HG02840 (cell line): ENCODE measurements around the gene ATP1A2.

Source experiments
- ATAC-seq: cut with Tn5 transposase; IDR thresholded peaks from one replicate; pipeline ENCODE4 v1.9.1; 2021; ENCODE audit warnings: mild to moderate bottlenecking, moderate library complexity, moderate number of reproducible peaks; ENCODE audit not compliant: unreplicated experiment, low FRiP score

The ATP1A2 gene

DNA sequence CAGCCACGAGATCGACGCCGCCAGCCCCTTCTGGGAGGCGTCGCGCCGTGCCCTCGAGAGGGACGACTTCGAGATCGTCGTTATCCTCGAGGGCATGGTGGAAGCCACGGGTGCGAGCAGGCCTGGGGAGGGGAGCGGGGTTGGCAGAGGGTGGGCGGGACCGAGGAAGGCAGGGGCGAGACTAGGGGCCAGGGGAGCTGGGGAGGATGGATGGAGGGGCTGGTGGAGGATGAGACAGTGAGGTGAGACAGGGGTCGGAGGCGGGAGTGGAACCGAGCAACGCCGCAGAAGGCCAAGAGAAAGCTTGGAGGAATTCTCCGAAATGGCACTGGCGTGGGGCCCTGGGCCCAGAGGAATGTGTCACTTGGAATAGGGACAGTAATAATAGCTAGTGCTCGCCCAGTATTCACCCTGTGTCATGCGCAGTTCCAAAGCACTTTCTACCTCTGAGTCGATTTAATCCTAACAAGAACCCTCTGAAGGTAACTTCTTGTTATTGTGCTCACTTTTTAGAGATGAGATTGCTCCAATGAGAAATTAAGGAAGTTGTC lies 30.7 kb upstream of the ATP1A2 start:
- ATAC-seq: no peak

DNA sequence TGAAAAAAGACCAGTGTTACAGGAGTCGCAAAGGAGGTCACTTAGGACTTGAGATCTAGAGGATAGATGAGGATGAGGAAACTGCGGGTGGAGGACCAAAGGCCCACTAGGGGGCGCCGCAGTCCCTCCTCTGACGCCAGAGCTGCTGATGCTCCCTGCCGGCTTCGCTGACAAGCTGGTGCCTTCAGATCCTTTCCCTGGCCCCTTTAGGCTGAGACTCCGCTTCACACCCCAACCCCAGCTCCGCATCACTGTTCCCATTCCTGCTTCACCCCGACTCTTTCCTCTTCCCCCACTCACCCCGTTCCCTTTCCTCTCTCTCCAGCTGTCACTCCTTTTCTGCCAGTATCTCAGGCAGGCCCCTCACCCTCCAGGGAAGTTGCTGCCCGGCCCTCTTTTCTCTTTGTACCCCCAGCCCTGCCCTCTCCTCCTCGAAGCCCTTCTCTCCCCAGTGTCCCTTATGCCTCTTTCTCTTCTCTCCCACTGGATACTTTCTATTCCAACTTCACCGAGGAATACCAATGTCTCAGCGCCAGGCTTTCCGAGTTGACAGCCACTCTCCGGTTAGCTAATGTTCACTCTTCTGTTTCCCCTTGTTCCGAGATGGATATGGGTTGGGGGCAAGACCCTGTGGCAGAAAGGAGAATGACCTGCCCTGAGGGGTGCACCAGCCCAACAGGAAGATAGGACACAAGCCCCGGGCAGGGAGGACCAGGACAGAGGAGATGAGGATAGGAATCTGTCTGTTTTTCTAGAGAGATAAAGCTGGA lies 29.7 kb upstream of the ATP1A2 start:
- no peak for ATAC-seq

DNA sequence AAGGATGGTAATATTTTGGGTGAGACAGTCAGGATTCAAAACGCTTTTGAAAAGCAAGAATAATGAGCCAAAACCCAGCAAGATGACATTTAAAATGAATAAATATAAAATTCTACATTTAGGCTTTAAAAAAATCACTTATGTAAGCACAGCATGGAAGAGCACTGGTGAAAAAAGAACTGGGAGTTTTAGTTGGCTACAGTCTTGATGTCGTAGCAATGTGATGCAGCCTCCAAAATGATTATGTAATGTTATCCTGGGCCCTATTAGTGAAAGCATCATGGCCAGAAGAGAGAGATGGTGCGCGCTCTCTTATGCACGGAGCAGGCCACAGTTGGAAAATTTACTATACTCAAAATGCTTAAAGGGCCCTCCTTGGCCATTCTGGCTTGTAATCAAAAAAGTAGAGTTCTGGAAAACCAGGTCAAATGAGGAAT lies 29.1 kb upstream of the ATP1A2 start:
- no peak for ATAC-seq

DNA sequence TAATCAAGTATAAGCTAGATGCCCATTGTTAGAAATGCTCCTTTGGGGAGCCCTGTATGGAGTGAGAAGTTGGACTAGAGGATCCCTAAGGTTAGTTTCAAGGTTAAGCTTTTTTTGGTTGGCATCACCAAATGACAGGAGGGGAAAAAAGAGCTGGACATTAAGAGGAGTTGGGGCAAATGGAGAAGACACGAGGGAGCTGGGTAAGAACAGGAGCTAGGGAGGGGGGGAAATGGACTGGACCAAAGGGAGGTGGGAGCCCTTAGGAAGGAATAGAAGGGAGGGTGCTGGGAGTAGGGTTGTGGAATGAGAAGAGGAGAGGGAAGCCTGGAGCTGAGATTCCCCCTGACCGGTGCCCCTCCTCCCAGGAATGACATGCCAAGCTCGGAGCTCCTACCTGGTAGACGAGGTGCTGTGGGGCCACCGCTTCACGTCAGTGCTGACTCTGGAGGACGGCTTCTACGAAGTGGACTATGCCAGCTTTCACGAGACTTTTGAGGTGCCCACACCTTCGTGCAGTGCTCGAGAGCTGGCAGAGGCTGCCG lies 28.4 kb upstream of the ATP1A2 start:
- ATAC-seq: no peak

DNA sequence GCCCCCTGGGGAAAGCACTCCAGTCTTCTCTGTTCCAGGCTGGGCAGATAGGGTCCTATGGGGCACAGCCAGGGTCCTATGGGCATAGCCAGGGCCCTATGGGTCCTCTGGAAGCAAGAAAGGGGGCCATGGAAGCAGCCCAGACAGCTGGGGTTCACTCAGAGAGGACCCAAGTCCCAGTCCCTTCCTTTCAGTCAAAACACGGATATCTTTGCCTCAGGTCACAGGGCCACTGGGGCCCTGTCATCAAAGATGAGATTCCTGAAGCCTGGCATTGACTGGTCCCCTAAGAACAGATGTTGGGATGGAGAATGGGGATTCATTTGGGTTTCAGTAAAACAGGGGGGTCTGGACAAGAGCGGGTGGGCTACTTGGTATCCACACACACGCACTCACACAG lies 25.7 kb upstream of the ATP1A2 start:
- ATAC-seq: no peak

DNA sequence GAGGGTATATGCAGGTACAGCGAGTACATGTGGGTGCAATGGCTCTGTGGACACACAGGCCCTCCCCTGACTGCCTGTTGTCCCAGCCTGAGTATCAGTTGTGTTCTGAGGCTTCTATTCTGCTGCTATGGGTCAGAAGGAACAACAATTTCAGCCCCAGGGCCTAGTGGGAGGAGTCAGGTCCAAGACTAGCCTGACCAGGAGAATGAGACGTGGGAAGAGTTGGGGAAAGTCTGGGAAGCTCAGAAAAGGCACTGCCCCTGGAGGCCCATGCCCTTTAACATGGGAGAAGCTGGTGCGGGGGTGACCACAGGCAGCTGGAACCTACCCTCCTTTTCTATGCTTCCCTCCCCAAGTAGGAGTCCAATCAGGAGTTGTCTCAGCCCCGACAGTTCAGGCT lies 24.8 kb upstream of the ATP1A2 start:
- no peak for ATAC-seq

DNA sequence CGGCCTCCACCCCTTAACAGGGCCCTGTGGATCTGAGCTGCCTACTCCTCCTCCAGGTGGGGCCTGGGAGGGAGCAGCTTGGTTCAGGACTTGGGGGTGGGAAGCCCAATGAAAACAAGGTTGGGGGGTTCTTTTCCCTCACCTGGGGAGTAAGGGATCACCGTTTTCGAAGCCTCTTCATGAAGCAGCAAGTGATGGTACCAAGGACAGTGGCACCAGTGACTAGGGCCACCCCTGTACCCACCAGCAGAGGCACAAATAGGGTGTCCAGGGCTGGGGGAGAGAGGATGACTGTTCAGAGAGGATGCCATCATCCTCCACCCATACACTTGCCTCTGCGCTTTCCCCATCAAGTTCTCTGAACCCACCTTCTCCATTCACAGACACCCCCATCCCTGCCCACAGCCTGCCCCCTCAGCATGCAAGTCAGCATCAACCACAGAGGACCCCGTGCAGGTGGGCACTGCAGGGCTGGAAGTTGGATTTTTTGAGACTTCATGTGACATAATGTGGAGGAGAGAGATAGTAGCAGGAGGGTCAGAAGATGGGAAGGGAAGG lies 23.8 kb upstream of the ATP1A2 start:
- ATAC-seq: no peak

DNA sequence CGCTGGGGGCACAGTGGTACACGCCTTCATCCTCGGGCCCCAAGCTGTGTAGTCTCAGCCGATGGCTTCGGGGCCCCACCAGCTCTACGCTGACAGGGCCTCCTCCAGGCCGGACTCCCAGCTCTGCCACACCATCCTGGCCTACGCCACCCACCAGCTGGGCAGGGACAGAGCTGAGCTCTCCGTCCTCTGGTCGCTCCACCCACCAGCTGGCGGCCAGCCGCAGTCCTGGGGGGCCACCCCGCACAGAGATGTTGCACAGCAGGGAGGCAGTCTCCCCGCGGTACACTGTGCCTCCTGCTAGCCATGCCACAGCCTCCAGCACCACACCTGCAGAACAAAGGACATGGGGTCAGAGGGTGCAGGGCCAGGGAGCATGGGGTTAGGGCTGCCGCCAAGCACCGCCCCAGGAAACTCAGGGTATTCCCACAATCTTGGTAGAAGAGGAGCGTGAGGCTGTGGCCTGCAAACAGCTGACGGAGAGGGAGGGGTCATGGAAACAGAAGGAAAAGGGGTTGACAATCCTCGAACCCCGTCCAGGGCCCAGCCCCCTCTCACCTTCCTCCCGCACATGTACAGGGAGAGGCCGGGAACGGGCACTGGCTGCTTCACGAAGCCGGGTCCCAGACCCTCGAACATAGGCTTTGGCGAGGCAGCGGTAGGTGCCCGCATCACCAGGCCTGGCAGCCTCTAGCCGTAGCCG lies 23.0 kb upstream of the ATP1A2 start:
- ATAC-seq: no peak

DNA sequence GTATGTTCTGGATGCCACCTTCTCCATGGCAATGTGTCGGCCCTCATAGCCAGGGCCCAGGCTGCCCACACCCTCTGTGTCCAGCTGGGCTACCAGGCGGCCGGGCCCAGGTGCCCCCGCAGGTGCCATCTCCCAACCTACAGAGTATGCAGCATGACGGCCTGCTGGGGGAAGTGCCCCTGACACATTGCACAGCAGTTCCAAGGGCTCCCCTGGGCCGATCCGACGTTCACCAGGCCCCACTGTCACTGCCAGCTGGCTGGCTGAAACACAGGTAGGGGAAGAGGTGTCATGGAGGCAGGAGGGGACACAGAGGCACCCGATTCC lies 22.5 kb upstream of the ATP1A2 start:
- no peak for ATAC-seq

DNA sequence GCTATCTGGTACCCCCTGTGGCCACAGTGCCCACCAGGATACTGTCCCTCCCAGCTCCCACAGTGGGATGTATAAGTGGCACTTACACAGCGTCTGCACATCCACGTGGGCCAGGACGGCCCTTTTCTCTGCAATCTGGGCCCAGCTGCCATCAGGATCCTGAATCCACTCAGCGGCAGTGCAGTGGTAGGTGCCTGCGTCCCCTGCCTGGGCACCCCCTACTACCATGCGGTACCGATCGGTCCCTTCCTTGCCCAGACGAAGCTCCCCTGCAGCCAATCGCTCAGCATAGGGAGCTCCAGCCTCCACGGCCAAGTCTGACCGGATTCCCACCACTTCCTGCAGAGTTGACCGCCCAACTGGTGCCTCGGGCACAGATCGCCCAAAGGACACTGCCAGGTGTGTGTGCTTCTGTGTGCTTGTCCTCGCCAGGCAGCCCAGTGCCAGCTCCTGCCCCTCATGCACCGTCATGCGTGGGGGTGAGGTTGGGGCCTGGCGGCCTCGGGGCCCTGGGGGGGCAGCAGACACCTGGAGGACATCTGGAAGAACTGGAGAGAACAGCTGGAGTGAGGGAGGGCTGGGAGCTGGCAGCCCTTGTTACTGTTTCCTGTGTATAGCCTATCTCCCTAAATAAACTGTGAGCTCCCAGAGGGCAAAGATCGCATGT lies 21.8 kb upstream of the ATP1A2 start:
- ATAC-seq: no peak

DNA sequence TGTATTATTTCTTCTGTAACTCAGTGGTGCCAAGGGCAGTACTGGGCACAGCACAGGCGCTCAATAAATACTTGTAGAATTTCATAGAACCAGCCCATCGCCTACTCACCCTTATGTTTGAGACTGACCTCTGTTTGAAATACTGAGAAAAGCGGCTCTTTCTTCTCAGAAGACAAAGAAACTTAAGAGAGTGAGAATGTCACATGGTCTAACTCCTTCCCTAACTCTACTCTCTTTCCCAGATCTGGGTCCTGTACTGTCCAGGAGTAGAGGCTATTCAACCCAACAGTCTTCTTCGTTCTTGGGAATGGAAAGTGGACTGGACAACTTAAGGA lies 21.3 kb upstream of the ATP1A2 start:
- no peak for ATAC-seq

DNA sequence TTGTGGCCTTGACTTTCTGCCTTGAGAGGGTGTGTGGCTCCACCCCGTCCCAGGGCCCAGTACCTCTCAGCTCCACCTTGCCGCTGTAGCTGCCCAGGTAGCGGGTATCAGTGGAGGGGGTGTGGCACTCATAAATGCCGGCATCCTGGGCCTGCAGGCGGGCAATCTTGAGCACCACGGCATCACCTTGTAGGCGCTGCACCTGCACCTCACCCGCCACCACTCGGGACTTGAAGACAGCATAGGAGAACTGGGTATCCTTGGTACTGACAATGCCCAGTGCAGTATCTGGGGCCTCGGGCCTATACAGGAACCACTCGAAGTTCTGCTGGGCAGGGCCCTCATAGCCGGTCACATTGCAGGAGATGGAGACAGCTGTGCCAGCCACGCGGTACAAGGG lies 20.8 kb upstream of the ATP1A2 start:
- no peak for ATAC-seq

DNA sequence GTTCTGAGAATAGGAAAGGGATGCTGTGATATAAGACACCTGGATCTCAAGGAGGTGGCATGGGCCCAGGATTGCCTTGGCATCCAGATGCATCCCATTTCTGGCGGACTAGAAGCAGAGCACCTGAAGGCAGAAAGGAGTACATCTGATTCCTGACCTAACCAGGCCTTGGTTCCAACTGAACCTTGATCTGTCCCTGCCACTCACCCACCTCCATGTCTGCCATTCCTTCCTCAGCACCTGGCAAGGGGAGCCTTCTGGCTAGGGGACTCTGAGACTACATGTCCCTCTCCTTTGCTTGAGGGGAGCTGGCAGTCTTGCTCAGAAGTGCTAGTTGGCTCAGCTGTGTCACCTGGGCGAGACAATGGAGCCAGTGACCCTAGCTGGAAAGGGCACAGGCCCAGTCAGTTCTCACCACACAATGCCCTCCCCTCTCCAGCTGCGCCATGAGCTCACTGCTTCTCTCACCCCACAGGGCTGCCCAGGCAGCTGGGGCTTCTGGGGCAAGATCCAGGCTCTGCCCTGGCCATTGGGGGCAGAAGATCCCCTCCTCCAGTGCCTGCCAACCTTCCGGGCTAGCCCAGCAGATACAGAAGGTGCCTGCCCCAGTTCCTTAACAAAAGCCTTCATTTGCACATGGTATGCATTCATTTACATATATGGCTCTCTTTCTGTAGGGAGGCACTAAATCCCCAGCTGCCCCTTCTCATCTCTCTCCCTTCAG lies 20.0 kb upstream of the ATP1A2 start:
- ATAC-seq: no peak

DNA sequence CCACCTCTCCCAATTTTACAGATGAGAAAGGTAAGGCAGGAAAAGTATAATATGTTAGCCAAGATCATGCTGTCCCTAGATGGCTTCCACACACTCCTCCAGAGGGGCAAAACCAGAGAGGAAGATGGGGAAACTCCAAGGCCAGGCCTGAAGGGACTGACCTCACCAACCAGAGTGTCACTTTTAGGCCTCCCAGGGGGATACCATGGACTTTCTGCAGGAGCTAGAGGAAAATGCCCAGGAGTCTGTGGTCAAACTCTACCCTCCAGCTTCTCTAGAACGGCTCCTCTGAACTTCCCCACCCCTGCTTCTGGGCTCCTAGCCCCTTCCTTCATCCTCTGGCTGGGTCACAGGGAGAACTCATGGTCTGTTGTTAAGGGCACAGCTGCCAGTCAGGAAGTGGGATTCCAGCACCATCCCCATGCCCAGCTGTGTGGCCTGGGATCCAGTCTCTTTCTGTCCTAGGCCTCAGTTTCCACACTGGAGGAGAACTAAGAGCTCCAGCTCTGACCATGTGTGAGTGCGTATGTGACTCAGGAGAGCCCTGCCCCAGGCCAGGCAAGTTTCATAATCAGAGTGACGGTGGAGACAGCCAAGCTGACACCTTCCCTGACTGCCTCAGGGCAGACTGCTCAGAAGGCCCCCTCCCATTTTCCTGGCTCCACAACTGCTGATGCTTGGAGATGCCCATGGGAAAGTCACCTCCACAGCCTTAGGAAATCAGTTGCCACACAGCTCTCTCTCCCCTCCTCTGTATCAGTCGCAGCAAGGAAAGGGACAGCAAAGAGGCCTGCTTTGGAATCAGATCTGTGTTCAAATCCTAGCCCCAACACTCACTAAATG lies 19.1 kb upstream of the ATP1A2 start:
- ATAC-seq: no peak

DNA sequence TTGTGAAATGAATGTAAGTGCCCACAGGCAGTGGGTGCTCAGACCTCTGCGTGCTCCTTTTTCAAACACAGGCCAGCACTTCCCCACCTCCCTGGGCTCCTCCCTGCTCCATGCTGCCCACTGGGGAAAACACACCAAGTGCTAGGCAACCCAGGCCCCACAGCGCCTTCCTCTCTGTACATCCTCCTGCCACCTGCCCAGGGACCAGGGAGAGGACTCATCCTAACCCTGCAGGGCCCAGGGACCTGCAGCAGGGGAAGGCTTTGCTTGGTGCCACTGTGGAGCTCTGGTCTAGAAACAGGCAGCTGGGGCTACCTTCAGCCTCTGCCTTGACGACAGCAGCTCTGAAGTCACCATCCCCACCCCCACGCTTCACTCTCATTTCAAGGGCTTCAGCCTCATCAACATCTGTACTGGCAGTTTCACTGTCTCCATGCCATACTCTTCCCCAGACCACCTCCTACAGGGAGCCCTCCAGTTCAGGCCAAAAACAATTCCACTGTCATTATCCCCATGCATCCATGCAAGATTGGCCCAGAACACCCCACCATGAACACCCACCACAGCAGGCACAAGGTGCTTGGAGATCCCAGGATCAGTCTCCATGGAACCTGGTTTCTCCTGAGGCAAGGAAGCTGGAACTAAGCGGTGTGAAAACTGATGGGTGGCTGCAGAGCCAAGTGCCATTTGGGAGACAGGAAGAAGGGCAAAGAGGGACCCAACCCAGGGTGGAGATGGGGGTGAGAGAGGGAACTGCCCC lies 18.2 kb upstream of the ATP1A2 start:
- no peak for ATAC-seq

DNA sequence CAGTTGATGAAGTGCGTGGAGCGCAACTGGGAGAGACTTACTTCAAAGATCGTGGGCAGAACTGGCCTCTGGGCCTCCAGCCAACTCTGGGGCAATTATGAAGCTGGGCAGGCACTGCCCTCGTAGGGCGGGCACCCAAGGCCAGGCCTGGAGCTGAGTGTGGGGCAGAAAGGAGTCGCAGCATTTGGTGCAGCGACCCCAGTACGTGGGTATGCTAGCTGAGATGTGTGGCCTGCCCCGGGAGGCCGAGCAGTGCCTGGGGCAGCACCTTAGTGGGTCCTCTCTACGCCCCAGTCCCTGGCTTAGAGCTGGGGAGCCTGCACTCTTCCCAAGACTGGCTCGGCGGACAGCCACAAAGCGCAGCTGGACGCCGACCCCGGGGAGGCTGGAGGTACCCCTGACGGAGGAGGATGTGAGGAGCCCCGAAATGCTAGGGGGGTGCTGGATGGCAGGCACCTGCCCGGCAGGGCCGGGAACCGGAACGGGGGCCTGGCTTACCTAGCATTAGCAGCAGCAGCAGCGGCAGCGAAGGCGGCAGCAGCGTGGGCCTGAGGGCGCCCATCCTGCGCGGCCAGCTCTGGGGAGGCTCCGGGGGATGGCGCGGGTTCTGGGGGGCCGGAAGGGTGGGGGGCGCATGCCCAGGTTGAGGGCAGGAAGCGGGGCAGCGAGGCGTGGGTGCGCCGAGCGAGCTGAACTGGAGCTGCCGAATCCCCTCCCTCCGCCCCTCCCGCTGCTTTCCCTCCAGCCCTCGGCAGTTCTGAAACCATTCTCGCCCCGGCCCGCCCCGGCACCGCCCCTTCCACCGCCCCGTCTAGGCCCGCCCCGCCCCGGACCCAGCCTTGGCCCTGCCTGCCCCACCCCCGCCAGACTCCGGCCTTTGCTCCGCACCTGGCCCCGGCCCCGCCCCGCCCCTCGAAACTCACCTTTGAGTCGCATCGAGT lies 17.4 kb upstream of the ATP1A2 start, which contains the start of gene IGSF8:
TSS of gene IGSF8 (minus strand) at position 709 of the 941 bp plus-strand sequence. CDS start at position 562, 147 bp downstream.
- peak; percentile 46 for ATAC-seq

DNA sequence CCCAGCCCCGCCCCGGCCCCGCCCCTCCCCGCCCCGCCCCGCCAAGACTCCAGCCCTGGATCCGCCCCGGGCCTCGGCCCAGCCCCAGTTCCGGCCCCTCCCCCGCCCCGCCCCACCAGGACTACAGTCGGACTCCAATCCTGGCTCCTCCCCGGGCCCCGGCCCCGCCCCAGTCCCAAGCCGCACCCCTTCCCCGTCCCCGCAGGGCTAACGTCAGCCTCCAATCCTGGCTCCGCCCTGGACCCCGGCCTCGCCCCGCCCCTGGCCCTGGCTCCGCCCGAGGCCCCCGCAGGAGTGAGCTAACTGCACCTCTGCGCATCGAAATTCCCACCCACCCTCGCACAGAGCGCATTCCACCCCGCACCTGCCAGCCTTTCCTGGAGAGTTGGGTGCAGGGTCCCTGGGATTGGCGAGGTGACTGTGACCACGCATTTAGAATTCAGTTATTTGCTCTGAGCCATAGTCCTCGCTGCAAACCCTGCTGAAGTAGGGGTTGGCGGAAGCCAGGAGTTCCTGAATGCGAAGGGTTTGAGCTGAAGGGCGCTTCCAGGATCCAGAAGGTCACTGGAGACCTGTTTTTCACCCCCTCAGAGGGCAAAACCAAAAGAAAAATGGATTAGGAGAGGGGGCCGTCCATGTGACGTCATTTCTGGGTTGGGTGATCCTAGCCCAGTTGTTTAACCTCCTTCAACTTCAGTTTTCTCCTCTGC lies 16.6 kb upstream of the ATP1A2 start:
- ATAC-seq: peak; percentile 77
